Prostate gland (tissue), 2 donors: ENCODE measurements around the gene EIF6. TPM values are rescaled to one million over a fixed set of nuclear protein-coding genes. Genes with fewer than 3 reads are reported as not detected.

Experiments
- DNase-seq: peaks from one replicate; pipeline ENCODE4 v3.0.0-alpha.2; 2019; ENCODE audit warnings: low spot score
- H3K27ac ChIP-seq, 2 donors: fragments of 200-600 bp; sonication (generic); 2 replicates each; pipeline ENCODE4 v1.5.1; 2017 to 2019
- H3K27me3 ChIP-seq: fragments of 200-600 bp; sonication (generic); replicated peaks from 2 replicates; pipeline ENCODE4 v1.5.1; 2019; ENCODE audit not compliant: insufficient read depth
- H3K36me3 ChIP-seq, 2 donors: fragments of 200-600 bp; sonication (generic); 1 replicate in 1 of 2; 2 replicates in 1 of 2; pipeline versions ENCODE4 v1.5.1 to v1.8.1; 2017 to 2019
- H3K4me1 ChIP-seq: fragments of 200-600 bp; sonication (generic); replicated peaks from 2 replicates; pipeline ENCODE4 v1.5.1; 2019
- H3K4me3 ChIP-seq, 2 donors: fragments of 200-600 bp; sonication (generic); 2 replicates each; pipeline ENCODE4 v1.5.1; 2017 to 2019
- H3K9me3 ChIP-seq: fragments of 200-600 bp; sonication (generic); 2 replicates; pipeline ENCODE4 v1.5.1; 2017
- CTCF ChIP-seq, 4 experiments: fragments of 200-600 bp in 2 of 4; fragments of 450-650 bp in 2 of 4; sonication (generic) in 2 of 4; IDR thresholded peaks; 1 replicate in 3 of 4; 2 replicates in 1 of 4; pipeline ENCODE4 v1.5.1; 2016 to 2019; ENCODE audit warnings: antibody characterized with exemption in 4 of 4, mild to moderate bottlenecking in 2 of 4, moderate library complexity in 2 of 4
- POLR2A ChIP-seq: fragments of 450-650 bp; IDR thresholded peaks from one replicate; pipeline ENCODE4 v1.6.1; 2016; ENCODE audit warnings: antibody characterized with exemption, mild to moderate bottlenecking
- POLR2AphosphoS5 ChIP-seq: sonication (generic); formaldehyde crosslinking; IDR thresholded peaks from one replicate; pipeline ENCODE4 v1.6.1; 2017; ENCODE audit warnings: antibody characterized with exemption
- WGBS: methylation state at CpG from one replicate; pipeline ENCODE4 v1.1.5; 2018; 5-methylcytosine and 5-hydroxymethylcytosine counted together
- intact Hi-C: fragments of 100-400 bp; cut with DNase I; formaldehyde crosslinking; loops from one replicate; pipeline ENCODE4 v1.14.2; 2022
- total RNA-seq, 2 donors: library from RNA; depleted of rRNA; stranded (reverse); fragments of >200 nt; gene quantifications; one replicate each; pipeline ENCODE4 v1.1.0, GENCODE V29; 2016

Gene EIF6
- total RNA-seq, 2 donors from 2014 or later = 78.2 to 93.9 TPM

GRCh38 chr20:35277127-35277526 is 7.4 kb downstream of the EIF6 start:
- WGBS = 12% methylated on average over 10 of the region's 10 CpGs
- Histone ChIP-seq H3K36me3 (no peaks in the 10 kb centered on the region), H3K27ac (peak overlapping the region; percentile 92 to 95), H3K9me3 (no peaks in the 10 kb centered on the region), H3K27me3 (no peaks in the 10 kb centered on the region), H3K4me3 (peak overlapping the region; percentile 72 to 91), H3K4me1 (peaks cover 17% of the 10 kb centered on the region)
- intact Hi-C loops = loop anchor here (5.0 kb wide), 1 partner anchor 400 kb away; the partner anchor contains the start of gene ACSS2
- DNase-seq = no peak
- no peak for TF ChIP-seq POLR2AphosphoS5
- TF ChIP-seq CTCF (IDR thresholded peaks at IDR 0.05) = no peak
- TF ChIP-seq POLR2A = no peak

DNA sequence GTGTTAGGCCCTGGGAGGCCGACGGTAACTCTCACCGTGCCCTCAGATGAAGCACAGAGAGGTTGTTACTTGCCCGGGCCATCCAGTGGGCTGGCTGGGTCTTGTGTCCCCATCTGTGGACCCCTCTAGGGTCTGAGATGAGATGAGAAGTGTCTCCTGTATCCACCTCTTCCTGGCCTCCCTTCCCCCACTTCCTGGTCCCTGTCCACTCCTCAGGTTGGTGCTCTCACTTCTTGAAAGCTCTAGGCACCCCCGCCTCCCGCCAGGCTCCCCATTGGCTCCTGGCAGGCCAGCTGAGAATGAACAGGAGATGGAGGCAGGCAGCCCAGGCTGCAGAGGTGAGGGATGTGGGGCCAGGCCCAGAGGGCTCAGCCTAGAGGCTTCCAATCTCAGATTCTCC is 8.2 kb downstream of the EIF6 start:
- H3K9me3 ChIP-seq = no peaks in the 10 kb centered on the region
- no peak for DNase-seq
- peak overlapping the region in 1 of 2 donors; percentile 92 for H3K27ac ChIP-seq
- 82% methylated on average over 6 of the region's 6 CpGs for WGBS
- no peak overlapping the region for H3K4me3 ChIP-seq
- intact Hi-C loops = loop anchor here (5.0 kb wide), 1 partner anchor 399 kb away; the partner anchor contains the start of gene ACSS2
- H3K27me3 ChIP-seq = no peaks in the 10 kb centered on the region
- TF ChIP-seq POLR2A = no peak
- TF ChIP-seq POLR2AphosphoS5 = no peak
- no peak for TF ChIP-seq CTCF (IDR thresholded peaks at IDR 0.05)
- H3K4me1 ChIP-seq = peaks cover 17% of the 10 kb centered on the region
- no peaks in the 10 kb centered on the region for H3K36me3 ChIP-seq

GRCh38 chr20:35275741-35276251 is 8.8 kb downstream of the EIF6 start:
- Histone ChIP-seq H3K27me3 (no peaks in the 10 kb centered on the region), H3K36me3 (no peaks in the 10 kb centered on the region), H3K27ac (no peak overlapping the region), H3K4me3 (no peak overlapping the region), H3K9me3 (no peaks in the 10 kb centered on the region), H3K4me1 (peaks cover 17% of the 10 kb centered on the region)
- DNase-seq = no peak
- intact Hi-C loops = loop anchor here (5.0 kb wide), 1 partner anchor 398 kb away; the partner anchor contains the start of gene ACSS2
- TF ChIP-seq POLR2AphosphoS5 = no peak
- TF ChIP-seq CTCF (IDR thresholded peaks at IDR 0.05) = no peak
- no peak for TF ChIP-seq POLR2A
- WGBS = 84% methylated on average over 12 of the region's 12 CpGs

DNA sequence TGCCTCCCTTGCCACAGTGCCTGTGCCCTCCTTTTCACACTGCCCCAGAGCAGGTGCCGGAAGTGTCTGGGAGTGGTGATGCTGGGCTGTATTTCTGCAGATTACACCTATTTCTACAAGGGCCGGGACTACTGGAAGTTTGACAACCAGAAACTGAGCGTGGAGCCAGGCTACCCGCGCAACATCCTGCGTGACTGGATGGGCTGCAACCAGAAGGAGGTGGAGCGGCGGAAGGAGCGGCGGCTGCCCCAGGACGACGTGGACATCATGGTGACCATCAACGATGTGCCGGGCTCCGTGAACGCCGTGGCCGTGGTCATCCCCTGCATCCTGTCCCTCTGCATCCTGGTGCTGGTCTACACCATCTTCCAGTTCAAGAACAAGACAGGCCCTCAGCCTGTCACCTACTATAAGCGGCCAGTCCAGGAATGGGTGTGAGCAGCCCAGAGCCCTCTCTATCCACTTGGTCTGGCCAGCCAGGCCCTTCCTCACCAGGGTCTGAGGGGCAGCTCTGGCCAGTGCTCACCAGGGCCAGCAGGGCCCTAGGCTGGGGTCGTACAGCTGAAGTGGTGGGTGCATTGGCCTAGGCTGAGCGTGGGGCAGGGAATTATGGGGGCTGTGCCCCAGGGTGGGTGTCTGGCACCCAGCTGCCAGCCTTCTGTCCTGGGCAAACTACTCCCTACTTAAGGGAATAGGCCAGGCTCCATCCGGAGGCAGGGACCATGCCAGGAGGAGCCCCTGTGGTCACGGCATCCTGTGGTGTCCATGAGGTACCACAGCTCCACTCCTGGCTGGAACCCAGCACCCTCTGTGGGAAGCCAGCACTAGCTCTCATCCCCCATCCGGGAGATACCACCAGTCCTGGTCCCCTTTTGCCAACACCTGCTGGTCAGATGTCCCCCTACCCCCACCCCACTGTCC is 10.1 kb downstream of the EIF6 start:
- Histone ChIP-seq H3K27me3 (no peaks in the 10 kb centered on the region), H3K36me3 (no peaks in the 10 kb centered on the region), H3K4me3 (no peak overlapping the region), H3K9me3 (no peaks in the 10 kb centered on the region), H3K4me1 (peaks cover 17% of the 10 kb centered on the region), H3K27ac (no peak overlapping the region)
- WGBS = 91% methylated on average over 19 of the region's 24 CpGs
- TF ChIP-seq POLR2AphosphoS5 (no peak), CTCF (IDR thresholded peaks at IDR 0.05) (no peak), POLR2A (no peak)
- DNase-seq = no peak
- intact Hi-C loops = loop anchor here (5.0 kb wide), 1 partner anchor 397 kb away; the partner anchor contains the start of gene ACSS2
